ENCODE results near the gene DLGAP1.

DNA sequence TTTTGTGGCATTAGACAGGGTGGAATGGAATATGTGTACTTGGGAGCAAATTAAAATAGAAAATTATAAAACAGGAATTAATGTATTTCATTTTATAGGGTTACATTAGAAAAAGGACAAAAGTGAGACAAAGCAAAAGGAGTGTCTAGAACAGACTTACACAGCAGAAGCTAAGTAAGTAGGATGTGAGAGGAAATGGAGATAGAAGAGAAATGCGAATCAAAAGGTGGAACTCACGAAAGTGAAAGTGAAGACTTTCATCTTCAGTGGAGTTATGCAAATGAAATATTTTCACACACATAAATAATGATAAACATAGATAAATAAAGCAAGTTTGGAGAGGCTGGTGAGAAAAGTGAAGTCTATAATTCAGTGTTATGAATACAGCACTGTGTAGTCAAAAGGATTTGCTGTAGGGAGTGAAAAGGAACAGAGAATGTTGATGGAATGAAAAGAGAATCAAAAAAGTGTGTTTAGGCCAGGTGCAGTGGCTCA, 94.8 kb downstream of the DLGAP1 start:
- TF ChIP-seq, protein P1, sequence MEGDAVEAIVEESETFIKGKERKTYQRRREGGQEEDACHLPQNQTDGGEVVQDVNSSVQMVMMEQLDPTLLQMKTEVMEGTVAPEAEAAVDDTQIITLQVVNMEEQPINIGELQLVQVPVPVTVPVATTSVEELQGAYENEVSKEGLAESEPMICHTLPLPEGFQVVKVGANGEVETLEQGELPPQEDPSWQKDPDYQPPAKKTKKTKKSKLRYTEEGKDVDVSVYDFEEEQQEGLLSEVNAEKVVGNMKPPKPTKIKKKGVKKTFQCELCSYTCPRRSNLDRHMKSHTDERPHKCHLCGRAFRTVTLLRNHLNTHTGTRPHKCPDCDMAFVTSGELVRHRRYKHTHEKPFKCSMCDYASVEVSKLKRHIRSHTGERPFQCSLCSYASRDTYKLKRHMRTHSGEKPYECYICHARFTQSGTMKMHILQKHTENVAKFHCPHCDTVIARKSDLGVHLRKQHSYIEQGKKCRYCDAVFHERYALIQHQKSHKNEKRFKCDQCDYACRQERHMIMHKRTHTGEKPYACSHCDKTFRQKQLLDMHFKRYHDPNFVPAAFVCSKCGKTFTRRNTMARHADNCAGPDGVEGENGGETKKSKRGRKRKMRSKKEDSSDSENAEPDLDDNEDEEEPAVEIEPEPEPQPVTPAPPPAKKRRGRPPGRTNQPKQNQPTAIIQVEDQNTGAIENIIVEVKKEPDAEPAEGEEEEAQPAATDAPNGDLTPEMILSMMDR (IDR thresholded peaks at IDR 0.05; ENCODE audit: insufficient read depth, low read length): no peak
- TF ChIP-seq POLR2AphosphoS5 (IDR thresholded peaks at IDR 0.05; ENCODE audit: low read depth) (no peak), GABPA (IDR thresholded peaks at IDR 0.05; ENCODE audit: low read depth) (no peak), SPI1 (IDR thresholded peaks at IDR 0.05; ENCODE audit: borderline replicate concordance, low read depth) (no peak)
- TF ChIP-seq, protein P2, sequence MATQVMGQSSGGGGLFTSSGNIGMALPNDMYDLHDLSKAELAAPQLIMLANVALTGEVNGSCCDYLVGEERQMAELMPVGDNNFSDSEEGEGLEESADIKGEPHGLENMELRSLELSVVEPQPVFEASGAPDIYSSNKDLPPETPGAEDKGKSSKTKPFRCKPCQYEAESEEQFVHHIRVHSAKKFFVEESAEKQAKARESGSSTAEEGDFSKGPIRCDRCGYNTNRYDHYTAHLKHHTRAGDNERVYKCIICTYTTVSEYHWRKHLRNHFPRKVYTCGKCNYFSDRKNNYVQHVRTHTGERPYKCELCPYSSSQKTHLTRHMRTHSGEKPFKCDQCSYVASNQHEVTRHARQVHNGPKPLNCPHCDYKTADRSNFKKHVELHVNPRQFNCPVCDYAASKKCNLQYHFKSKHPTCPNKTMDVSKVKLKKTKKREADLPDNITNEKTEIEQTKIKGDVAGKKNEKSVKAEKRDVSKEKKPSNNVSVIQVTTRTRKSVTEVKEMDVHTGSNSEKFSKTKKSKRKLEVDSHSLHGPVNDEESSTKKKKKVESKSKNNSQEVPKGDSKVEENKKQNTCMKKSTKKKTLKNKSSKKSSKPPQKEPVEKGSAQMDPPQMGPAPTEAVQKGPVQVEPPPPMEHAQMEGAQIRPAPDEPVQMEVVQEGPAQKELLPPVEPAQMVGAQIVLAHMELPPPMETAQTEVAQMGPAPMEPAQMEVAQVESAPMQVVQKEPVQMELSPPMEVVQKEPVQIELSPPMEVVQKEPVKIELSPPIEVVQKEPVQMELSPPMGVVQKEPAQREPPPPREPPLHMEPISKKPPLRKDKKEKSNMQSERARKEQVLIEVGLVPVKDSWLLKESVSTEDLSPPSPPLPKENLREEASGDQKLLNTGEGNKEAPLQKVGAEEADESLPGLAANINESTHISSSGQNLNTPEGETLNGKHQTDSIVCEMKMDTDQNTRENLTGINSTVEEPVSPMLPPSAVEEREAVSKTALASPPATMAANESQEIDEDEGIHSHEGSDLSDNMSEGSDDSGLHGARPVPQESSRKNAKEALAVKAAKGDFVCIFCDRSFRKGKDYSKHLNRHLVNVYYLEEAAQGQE (IDR thresholded peaks at IDR 0.05; ENCODE audit: insufficient replicate concordance, low read depth): no peak

Measured in HL-60 (cell line).